ACHN (cell line): Measurements from ENCODE around the gene FRAS1.
"Not testable (repeated sequence)": the region's sequence is repeated elsewhere in the genome, so short reads cannot be mapped to it uniquely, and the experiment has no call there.

Source experiments
- DNase-seq: peaks from one replicate; pipeline ENCODE4 v3.0.0-alpha.2; 2015
- in situ Hi-C: cut with HindIII; loops from 2 replicates; pipeline ENCODE4 v1.10.0; 2017; ENCODE audit warnings: low sequenced_read_pairs, low pct_ligation_motif_present, low pct_unique_long_range_greater_than_20kb

The FRAS1 gene

DNA sequence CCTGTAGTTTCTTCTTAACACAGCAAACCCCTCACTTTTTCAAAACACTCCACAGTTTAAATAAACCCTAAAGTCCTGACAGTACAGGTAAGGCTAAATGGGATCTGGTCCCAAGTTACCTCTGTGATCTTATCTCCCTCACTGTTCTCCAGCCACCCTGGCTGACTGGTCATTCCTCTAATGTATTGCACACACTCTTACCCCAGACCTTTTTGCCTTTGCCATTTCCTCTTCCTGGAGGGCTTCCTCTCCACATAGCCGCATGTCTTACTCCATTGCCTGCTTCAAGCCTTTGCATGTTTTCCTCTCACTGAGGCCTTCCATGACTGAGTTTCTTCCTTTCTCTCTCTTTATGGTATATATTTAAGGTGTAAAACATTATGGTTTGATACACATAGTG lies 474.9 kb downstream of the FRAS1 start:
- no peak for DNase-seq
- in situ Hi-C loops = no loop called here

DNA sequence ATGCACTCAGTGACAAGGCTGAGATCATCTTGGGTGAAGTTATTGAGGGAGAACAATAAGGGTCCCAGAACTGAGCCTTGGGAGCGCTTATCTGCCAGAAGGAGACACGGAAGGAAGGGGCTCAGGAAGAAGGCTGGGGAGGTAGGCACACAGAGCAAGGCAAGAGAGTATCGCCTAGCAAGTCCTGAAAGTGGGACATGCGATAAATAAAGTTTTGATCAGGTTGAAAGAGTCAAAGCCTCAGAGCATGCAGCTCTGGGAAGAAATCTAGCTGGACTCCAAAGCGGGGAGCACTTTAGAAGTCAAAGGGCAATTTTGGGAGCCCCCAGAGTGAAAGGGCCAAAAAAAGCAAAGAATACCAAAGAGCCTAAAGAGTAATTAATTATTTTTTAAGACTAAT lies 476.7 kb downstream of the FRAS1 start:
- DNase-seq = no peak
- in situ Hi-C loops = no loop called here

DNA sequence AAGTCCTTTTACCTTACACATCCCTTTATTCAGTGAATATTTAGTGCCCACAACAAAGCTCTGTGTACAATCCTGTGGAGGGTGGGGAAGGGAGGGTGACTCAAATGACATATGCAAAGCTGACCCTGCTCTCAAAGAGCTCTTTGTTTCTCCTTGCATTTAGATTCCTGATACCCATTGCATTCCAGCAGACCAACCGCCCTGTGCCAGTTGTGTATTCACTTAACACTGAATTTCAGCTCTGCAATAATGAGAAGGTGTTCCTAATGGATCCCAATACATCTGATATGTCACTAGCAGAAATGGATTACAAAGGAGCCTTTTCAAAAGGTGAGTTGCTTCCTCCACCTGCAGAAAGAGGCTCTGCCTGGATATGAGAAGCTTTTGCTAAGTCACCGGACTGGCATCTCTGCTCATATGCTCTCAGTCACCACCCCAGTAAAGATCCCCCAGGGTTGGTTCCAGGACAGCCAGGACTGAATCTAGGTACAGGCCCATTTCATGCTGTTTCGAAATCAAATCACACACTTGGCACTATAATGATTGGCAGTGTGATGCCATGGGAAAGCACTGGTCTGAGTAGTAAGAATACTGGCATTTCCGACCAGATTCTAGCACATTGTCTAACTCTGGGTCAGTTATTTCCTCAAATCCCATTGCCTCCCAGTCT lies 477.3 kb downstream of the FRAS1 start:
- in situ Hi-C loops = no loop called here
- DNase-seq = no peak

- in situ Hi-C loops = no loop called here
- no peak for DNase-seq
Observed at GRCh38 chr4:78542373-78542772, 485.2 kb downstream of the FRAS1 start.

DNA sequence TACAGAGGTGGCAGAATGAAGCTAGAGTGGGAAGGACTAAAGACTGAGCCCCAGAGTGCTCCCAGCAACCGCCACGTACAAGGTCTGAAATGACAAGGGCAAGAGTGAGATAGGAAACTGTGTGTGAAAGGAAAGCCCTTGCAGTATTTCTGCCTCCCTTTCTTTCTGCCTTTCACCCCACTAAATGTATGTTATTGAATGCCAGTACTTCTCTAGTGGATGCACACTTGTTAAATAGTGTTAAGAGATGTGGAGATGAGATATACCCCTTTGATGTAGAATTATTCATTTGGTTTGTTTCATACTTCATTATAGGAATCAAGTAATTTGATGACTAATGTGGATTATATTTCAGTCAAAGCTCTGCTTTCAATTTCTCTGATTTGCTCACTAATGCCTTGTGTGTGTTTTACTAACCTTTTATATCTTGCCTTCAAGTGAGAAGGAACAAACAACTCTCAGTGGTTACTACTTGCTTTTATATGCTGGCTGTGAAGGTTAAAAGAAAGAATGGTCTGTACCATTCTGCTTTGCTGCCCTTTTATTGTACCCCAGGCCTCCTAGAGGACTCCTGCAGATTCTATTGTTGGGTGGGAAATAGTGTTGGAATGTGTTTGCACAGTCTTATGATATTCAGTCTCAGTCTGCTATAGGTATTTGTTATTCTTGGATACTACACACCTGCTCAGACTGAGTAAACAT lies 486.5 kb downstream of the FRAS1 start:
- no peak for DNase-seq
- in situ Hi-C loops = no loop called here

- in situ Hi-C loops = no loop called here
- no peak for DNase-seq
Observed at GRCh38 chr4:78544678-78545077, 487.6 kb downstream of the FRAS1 start.

GRCh38 chr4:78545275-78546246 lies 488.4 kb downstream of the FRAS1 start:
- DNase-seq = no peak
- in situ Hi-C loops = no loop called here

- DNase-seq, in situ Hi-C loops: not testable (repeated sequence)
Observed at GRCh38 chr4:78547899-78548298, 490.8 kb downstream of the FRAS1 start.

DNA sequence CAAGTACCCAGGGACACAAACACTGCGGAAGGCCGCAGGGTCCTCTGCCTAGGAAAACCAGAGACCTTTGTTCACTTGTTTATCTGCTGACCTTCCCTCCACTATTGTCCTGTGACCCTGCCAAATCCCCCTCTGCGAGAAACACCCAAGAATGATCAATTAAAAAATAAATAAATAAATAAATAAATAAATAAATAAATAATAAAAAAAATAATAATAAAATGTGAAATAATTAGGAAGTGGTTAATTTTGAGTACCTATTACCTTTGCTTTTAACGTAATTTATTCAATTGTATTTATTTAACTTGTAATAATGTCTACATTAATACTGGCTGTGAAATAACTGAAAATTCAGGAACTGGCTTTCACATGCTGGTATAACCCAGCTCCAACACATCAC lies 491.8 kb downstream of the FRAS1 start:
- DNase-seq, in situ Hi-C loops: not testable (repeated sequence)

DNA sequence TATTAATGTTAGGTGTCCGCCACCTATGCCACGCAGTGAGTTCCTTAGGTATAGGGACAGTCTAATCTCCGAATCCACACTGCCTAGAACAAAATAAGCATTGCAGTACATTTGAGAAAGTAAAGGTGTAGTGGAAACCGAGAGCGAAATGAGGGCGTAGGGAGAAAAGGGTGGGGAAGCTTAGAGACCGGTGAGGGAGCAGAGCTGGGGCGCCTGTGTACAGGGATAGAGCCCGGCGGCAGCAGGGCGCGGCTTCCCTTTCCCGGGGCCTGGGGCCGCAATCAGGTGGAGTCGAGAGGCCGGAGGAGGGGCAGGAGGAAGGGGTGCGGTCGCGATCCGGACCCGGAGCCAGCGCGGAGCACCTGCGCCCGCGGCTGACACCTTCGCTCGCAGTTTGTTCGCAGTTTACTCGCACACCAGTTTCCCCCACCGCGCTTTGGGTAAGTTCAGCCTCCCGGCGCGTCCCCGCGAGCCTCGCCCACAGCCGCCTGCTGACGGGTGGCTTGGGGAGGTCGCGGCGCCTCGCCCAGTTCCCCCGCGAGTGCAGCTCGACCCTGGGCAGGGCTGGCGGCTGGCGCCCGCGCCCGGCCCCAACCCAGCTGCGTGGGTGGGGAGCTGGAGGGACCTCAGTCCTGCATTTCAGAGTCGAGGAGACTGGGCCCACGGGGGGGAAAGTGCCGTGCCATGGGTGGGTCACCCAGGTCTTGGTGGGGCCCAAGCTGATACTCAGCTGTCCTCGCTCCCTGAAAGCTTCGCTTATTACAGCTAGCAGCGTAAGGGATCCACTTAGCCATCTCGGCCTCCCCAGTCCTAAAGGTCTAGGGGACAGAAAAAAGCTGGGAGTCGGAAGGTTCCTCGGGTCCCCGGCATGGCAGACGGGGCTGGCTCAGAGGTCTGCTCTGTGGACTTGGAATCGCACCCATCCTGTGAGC lies 494.6 kb downstream of the FRAS1 start, which contains the start of gene ANXA3:
Gene ANXA3 (plus strand): TSS at position 351 of the 932 bp plus-strand sequence. CDS start 2,704 bp downstream, outside the sequence.
- peak; percentile 37 for DNase-seq
- in situ Hi-C loops = no loop called here

DNA sequence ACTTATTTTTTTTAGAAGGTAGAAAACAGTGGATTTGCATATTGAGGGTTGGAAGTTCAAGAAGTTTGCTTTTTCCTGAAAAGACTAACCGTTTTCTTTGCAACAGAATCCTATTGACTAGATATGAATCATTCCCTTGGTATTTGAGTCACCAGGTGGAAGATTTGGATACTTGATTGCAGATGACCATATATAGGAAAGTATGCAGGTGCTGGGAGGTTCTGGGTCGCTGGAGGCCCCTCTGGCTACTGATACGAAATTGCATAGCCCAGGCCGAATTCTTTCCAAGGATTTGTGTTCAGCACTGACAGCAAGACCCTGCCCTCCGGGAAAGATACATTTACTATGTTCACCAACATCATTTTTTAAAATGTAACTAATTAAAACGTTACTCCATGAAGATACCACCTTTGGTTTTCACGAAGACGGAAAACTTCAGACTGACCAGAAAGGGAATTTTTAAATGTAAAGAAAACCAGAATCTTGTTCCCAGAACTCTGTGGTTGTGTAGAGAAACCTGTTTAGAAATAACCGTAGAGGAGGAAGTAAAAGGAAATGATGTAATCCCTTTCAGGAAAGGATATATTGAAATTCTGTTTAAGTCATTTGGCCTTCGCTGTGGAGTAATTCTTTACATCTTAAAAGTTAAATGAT lies 495.4 kb downstream of the FRAS1 start:
- in situ Hi-C loops = no loop called here
- peak; percentile 75 for DNase-seq

- no peak for DNase-seq
- in situ Hi-C loops = no loop called here
Observed at GRCh38 chr4:78553043-78553396, 495.9 kb downstream of the FRAS1 start.

- no peak for DNase-seq
- in situ Hi-C loops = no loop called here
Observed at GRCh38 chr4:78553529-78554060, 496.5 kb downstream of the FRAS1 start.

GRCh38 chr4:78556665-78557064 lies 499.5 kb downstream of the FRAS1 start:
- no peak for DNase-seq
- in situ Hi-C loops = no loop called here

DNA sequence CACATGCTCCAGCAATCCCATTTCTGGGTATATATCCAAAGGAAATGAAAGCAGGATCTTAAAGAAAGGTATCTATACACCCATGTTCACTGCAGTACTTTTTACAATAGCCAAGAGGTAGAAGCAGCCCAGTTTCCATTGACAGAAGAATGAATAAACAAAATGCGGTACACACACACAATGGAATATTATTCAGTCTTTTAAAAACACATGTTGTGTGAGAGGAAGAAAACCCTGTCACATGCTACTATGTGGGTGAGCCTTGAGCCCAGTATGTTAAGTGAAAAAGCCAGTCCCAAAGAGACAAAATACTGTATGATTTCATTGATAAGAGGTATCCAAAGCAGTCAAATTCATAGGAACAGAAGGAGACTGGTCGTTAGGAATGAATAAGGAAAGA lies 500.7 kb downstream of the FRAS1 start:
- in situ Hi-C loops = no loop called here
- no peak for DNase-seq

GRCh38 chr4:78558410-78558809 lies 501.3 kb downstream of the FRAS1 start:
- in situ Hi-C loops = no loop called here
- no peak for DNase-seq

DNA sequence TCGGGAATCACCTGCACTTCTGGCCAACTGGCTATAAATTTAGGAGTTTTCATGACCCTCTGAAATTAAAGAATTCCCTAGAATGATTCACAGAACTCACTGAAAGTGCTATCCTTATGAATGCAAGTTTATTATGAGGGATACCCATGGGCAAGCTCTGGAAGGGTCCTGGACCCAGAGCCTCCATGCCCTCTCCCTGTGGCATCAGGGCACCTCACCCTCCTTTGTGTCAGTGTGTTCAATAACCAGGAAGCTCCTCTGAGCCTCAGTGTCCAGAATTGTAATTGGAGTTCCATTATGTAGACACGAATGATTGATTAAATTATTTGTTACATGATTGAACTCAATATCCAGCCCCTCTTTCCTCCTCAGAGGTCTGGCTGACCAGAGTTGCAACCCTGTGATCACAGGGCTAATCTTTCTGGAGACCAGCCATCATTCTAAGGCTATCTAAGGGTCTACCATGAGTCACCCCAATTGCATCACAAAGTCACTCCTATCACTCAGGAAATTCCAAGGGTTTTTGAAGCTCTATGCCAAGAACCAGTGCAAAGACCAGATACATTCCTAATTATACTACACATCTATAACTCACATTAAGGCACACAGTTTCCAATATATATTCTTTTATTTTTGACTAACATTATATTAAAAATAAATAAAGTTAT lies 503.3 kb downstream of the FRAS1 start:
- DNase-seq = peak; percentile 81
- in situ Hi-C loops = no loop called here
